HUES64 (cell line): Measurements from ENCODE around the gene APOD.

Source experiments
- H3K27ac ChIP-seq: 2 replicates; pipeline ENCODE4 v1.7.0; 2013; ENCODE audit warnings: low read depth, low read length, inconsistent platforms
- H3K27me3 ChIP-seq: 2 replicates; pipeline ENCODE4 v1.6.1; 2013; ENCODE audit warnings: mild to moderate bottlenecking, low read length; ENCODE audit not compliant: insufficient read depth
- H3K36me3 ChIP-seq: 2 replicates; pipeline ENCODE4 v1.6.1; 2013; ENCODE audit warnings: mild to moderate bottlenecking, low read length; ENCODE audit not compliant: insufficient read depth
- H3K4me1 ChIP-seq: 2 replicates; pipeline ENCODE4 v1.6.1; 2013; ENCODE audit warnings: mild to moderate bottlenecking, low read length, moderate library complexity; ENCODE audit not compliant: insufficient read depth
- H3K4me3 ChIP-seq: 2 replicates; pipeline ENCODE4 v1.5.1; 2013; ENCODE audit warnings: mild to moderate bottlenecking, low read length, moderate library complexity
- H3K9ac ChIP-seq: 2 replicates; pipeline ENCODE4 v1.6.1; 2013; ENCODE audit warnings: mild to moderate bottlenecking, low read depth, low read length
- H3K9me3 ChIP-seq: 2 replicates; pipeline ENCODE4 v1.6.1; 2013; ENCODE audit warnings: low read depth, low read length; ENCODE audit not compliant: insufficient read depth
- WGBS: fragments of 150-250, 120-280 bp; methylation state at CpG from one replicate; pipeline ENCODE4 v1.1.7; 2013; ENCODE audit warnings: missing lambda C conversion rate; 5-methylcytosine and 5-hydroxymethylcytosine counted together

The APOD gene

DNA sequence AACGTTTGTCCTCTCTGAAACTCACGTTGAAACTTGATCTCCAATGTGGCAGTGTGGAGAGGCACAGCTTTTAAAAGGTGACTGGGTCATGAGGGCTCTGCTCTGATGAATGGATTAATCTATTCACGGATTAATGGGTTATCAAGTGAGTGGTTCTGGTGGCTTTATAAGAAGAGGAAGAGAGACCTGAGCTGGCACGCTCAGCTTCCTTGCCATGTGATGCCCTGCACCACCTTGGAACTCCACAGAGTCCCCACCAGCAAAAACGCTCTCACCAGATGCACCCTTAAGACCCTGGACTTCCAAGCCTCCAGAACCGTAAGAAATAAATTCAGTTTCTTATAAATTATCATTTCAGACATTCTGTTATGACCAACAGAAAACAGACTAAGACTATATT, 43.2 kb downstream of the APOD start:
- no peaks in the 10 kb centered on the region for H3K9me3 ChIP-seq
- WGBS: 80% methylated on average over 6 of the region's 6 CpGs
- H3K4me3 ChIP-seq: no peak overlapping the region
- H3K27me3 ChIP-seq: peaks cover 27% of the 10 kb centered on the region
- no peak overlapping the region for H3K27ac ChIP-seq
- peaks cover 13% of the 10 kb centered on the region; the same call in 1 of the 2 replicates for H3K4me1 ChIP-seq
- H3K36me3 ChIP-seq: no peaks in the 10 kb centered on the region
- no peak overlapping the region for H3K9ac ChIP-seq

DNA sequence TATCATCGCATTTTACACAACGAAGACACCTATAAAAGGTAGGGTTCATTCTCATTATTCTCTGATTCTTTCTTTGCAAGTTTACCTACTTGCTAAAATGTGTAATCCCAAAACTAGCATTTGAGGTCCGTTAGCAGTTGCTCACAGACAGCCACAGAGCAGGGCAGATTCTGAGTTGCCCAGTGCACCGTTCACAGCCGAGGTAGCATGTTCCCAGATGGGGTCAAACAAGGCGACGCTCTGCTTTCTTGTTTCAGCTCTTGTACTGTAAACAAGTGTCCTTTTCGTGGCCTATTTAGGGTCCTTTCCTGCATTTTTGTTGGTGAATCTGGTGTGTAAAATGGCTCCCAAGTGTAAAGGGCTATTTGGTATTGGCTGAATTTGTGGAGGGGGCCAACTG, 43.7 kb downstream of the APOD start:
- H3K27me3 ChIP-seq: peaks cover 25% of the 10 kb centered on the region
- H3K4me1 ChIP-seq: peaks cover 13% of the 10 kb centered on the region; the same call in 1 of the 2 replicates
- H3K27ac ChIP-seq: no peak overlapping the region
- no peak overlapping the region for H3K4me3 ChIP-seq
- no peaks in the 10 kb centered on the region for H3K36me3 ChIP-seq
- no peaks in the 10 kb centered on the region for H3K9me3 ChIP-seq
- 88% methylated on average over 8 of the region's 8 CpGs for WGBS
- H3K9ac ChIP-seq: no peak overlapping the region

DNA sequence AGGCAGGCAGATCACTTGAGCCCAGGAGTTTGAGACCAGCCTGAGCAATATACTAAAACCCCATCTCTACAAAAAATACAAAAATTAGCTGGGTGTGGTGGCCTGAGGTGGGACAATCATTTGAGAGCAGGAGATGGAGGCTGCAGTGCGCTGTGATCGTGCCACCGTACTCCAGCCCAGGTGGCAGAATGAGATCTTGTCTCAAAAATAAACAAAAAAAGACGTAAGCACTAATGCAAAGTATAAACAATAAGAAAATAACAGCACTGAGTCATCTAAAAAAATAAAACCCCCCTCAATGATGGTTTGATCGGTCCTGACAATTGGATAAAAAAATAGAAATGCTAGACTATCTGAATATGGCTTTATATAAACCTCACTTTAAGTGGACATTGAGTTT, 44.3 kb downstream of the APOD start:
- Histone ChIP-seq H3K36me3 (no peaks in the 10 kb centered on the region), H3K9me3 (no peaks in the 10 kb centered on the region), H3K4me3 (no peak overlapping the region), H3K27me3 (peaks cover 19% of the 10 kb centered on the region), H3K27ac (no peak overlapping the region), H3K9ac (no peak overlapping the region), H3K4me1 (peaks cover 13% of the 10 kb centered on the region; the same call in 1 of the 2 replicates)
- 94% methylated on average over 4 of the region's 5 CpGs for WGBS

DNA sequence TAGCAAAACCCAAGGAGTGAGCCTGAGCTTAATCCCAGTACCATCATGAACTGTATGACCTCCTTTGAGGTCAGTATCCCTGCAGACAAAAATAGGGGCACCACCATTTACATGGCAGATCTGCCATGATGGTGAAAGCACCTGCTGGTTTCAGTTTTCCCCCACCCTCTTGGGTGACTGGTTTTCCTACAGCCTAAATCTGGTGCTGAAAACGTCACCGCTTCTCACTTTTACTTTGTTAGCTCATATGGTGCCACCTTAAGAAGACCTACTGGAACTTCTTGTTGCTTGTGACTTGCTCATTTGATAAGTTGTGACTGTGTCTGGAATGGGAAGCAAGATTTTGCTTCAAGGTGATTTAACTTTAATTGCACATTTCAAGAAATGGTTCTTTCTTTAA, 45.7 kb downstream of the APOD start:
- H3K9me3 ChIP-seq: no peaks in the 10 kb centered on the region
- H3K4me3 ChIP-seq: no peak overlapping the region
- WGBS: 88% methylated on average over 2 of the region's 2 CpGs
- no peak overlapping the region for H3K27ac ChIP-seq
- H3K27me3 ChIP-seq: peaks cover 7% of the 10 kb centered on the region; the same call in 1 of the 2 replicates
- H3K9ac ChIP-seq: no peak overlapping the region
- H3K4me1 ChIP-seq: peaks cover 7% of the 10 kb centered on the region; the same call in 1 of the 2 replicates
- H3K36me3 ChIP-seq: no peaks in the 10 kb centered on the region

DNA sequence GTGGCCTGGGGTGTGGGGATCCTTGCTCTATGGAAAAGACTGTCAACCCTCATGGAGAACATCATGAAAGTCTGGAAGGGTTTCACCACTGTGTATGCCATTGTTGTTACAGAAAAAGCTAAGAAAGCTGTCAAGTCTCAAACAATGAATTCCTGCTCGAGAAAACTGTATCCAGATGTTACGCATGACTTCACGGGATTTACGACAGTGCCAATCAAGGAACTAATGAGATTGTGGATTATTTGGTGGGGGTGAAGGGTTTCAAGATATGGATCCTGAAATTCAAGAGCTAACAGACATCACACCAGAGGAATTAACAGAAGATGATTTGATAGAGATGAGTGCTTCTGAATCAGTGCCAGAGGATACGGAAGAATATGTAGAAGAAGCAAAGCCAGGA, 48.4 kb downstream of the APOD start:
- 97% methylated on average over 5 of the region's 5 CpGs for WGBS
- Histone ChIP-seq H3K36me3 (no peaks in the 10 kb centered on the region), H3K9me3 (no peaks in the 10 kb centered on the region), H3K27ac (no peak overlapping the region), H3K4me1 (no peaks in the 10 kb centered on the region), H3K9ac (no peak overlapping the region), H3K4me3 (no peak overlapping the region), H3K27me3 (no peaks in the 10 kb centered on the region)

DNA sequence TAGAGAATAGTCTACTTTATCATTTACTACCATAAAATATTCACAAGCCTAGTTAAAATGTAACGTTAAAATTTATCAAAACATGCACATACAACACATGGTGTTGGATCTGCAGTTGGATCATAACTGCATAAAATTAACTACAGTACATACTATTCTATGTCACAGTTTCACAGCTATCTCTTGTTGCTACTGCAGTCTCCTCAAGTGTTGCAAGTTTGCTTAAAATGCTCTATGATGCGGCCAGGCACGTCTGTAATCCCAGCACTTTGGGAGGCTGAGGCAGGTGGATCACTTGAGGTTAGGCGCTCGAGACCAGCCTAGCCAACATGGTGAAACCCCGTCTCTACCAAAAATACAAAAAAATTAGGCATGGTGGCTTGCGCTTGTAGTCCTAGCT, 50.9 kb downstream of the APOD start:
- Histone ChIP-seq H3K9me3 (no peaks in the 10 kb centered on the region), H3K4me1 (no peaks in the 10 kb centered on the region), H3K27me3 (no peaks in the 10 kb centered on the region), H3K36me3 (peaks cover 10% of the 10 kb centered on the region; the same call in 1 of the 2 replicates), H3K9ac (no peak overlapping the region), H3K27ac (no peak overlapping the region), H3K4me3 (no peak overlapping the region)
- WGBS: 91% methylated on average over 7 of the region's 7 CpGs

DNA sequence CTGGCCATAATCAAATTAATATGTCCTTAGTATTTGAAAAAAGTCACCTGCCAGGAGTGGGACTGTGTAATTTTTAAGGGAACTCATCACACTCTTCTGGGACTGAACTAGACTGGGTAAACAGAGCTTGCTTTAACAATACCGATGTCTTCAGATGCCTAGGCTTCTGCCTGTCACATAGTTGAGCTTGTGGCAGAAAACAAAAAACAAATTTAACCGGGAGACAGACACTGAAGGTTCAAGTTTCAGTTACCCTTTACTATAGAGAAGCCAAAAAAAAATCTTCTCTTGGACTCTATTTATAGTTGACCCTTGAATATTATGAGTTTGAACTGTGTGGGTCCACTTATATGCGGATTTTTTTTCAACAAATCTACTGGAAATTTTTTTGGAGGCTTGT, 51.4 kb downstream of the APOD start:
- Histone ChIP-seq H3K9ac (no peak overlapping the region), H3K9me3 (no peaks in the 10 kb centered on the region), H3K4me3 (no peak overlapping the region), H3K27ac (no peak overlapping the region), H3K27me3 (no peaks in the 10 kb centered on the region), H3K36me3 (peaks cover 12% of the 10 kb centered on the region; the same call in 1 of the 2 replicates), H3K4me1 (no peaks in the 10 kb centered on the region)
- WGBS: 96% methylated on average over 3 of the region's 3 CpGs

DNA sequence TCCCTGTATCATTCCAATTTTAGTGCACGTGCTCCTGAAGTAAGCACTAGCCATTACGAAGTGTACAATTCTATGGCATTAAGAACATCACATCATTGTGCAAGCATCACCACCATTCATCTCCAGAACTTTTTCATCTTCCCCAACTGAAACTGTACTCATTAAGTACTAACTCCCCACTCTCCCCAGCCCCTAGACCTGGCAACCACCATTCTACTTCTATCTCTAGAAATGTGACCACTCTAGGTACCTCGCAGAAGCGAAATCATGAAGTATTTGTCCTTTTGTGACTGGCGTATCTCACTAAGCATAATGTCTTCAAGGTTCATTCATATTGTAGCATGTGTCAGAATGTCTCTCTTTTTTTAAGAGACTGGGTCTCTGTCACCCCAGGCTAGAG, 52.1 kb downstream of the APOD start:
- Histone ChIP-seq H3K9ac (no peak overlapping the region), H3K27me3 (no peaks in the 10 kb centered on the region), H3K4me3 (no peak overlapping the region), H3K27ac (no peak overlapping the region), H3K9me3 (no peaks in the 10 kb centered on the region), H3K36me3 (peaks cover 12% of the 10 kb centered on the region; the same call in 1 of the 2 replicates), H3K4me1 (no peaks in the 10 kb centered on the region)
- WGBS: 95% methylated on average over 5 of the region's 5 CpGs

DNA sequence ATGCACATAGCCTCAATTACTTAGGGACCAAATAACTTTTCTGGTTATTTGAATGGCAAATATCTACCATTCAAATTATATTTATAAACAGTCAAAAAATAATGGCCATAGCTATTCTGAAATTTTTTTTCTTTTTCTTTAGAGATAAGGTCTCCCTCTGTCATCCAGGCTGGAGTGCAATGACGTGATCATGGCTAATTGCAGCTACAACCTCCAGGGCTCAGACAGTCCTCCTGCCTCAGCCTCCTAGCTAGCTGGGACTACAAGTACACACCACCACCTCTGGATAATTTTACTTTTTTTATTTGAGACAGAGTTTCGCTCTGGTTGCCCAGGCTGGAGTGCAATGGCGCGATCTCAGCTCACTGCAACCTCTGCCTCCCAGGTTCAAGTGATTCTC, 57.2 kb downstream of the APOD start:
- 98% methylated on average over 4 of the region's 4 CpGs for WGBS

DNA sequence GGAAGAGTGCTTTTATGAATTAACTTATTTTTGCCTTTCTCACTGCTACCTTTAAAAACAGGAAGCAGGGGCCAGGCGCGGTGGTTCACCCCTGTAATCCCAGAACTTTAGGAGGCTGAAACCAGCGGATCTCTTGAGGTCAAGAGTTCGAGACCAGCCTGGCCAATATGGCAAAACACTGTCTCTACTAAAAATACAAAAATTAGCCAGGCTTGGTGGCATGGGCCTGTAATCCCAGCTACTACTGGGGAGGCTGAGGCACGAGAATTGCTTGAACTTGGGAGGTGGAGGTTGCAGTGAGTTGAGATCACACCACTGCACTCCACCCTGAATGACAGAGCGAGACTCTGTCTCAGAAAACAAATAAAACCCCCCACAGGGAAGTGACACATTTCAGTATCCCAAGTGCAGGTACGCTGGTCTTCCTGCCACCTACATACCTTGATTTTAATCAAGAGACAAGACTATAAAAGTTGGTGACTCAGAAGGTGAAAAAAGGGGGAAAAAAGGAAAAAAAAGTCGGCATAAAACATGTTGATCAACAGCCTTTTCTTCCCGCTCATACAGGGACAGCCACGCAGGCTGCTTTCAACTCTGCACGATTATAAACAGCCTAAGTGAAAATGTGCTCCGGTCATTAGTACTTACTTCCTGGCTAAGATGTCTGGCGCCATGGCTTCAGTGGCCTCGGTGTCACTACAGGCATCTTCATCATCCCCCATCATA, 59.4 kb downstream of the APOD start:
- 94% methylated on average over 14 of the region's 14 CpGs for WGBS
- peaks cover 23% of the 10 kb centered on the region for H3K36me3 ChIP-seq
- H3K9ac ChIP-seq: no peak overlapping the region
- H3K4me1 ChIP-seq: no peaks in the 10 kb centered on the region
- H3K27ac ChIP-seq: no peak overlapping the region
- no peak overlapping the region for H3K4me3 ChIP-seq
- no peaks in the 10 kb centered on the region for H3K27me3 ChIP-seq
- no peaks in the 10 kb centered on the region for H3K9me3 ChIP-seq

More for the DNA sequence above, 57.2 kb downstream of the APOD start:
- H3K9me3 ChIP-seq: no peaks in the 10 kb centered on the region
- H3K4me1 ChIP-seq: no peaks in the 10 kb centered on the region
- H3K27me3 ChIP-seq: no peaks in the 10 kb centered on the region
- H3K36me3 ChIP-seq: peaks cover 27% of the 10 kb centered on the region
- no peak overlapping the region for H3K9ac ChIP-seq
- H3K27ac ChIP-seq: no peak overlapping the region
- H3K4me3 ChIP-seq: no peak overlapping the region

DNA sequence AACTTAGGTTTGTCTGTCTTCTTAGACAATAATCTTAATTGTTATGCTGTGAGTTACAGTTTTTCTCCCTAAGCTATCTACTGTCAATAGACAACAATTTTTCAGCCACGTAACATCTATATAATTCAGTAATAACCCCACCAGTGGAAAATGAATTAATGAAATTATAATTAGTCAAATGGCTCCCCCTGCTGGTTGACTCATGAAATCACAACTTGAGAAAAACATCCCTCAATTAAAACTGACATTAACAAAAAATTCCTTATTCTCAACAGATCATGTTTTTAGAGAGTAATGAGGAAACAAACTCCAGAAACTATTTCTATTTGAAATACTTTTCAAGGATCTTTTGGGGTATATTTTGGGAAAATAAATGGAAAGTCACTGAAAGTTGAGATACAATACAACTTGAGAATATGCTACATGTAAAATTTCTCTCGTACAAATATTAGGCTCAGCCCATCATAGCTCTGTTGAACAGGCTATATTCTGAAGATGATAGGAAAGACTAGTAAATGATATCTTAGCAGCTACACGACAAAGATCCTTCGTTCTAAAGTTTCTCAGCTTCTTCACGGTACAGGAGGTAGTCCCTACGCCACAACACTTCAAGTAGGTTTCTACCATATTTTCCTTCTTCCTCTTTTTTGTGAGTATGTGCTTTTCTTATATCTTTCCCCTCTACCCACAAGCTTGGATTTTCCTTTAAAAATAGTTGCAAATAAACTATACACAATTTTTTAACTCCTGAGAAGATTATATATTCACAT, 61.3 kb downstream of the APOD start:
- Histone ChIP-seq H3K4me1 (no peaks in the 10 kb centered on the region), H3K36me3 (peaks cover 30% of the 10 kb centered on the region), H3K27ac (no peak overlapping the region), H3K4me3 (no peak overlapping the region), H3K27me3 (no peaks in the 10 kb centered on the region), H3K9ac (no peak overlapping the region), H3K9me3 (no peaks in the 10 kb centered on the region)
- 95% methylated on average over 5 of the region's 6 CpGs for WGBS
